Fibroblast of lung (primary cell): Measurements from ENCODE around the gene PIP5K1C. TPM values are rescaled to one million over a fixed set of nuclear protein-coding genes. Genes with fewer than 3 reads are reported as not detected.
"Not testable (repeated sequence)": the region's sequence is repeated elsewhere in the genome, so short reads cannot be mapped to it uniquely, and the experiment has no call there.

Source experiments
- DNase-seq, 2 donors: peaks; one replicate each; pipeline versions ENCODE4 v3.0.0 to v3.0.0-alpha.2; 2010; ENCODE audit warnings: low read depth in 2 of 2
- H2AFZ ChIP-seq: 2 replicates; pipeline ENCODE4 v1.5.1; 2012; ENCODE audit warnings: low read length, control low read depth, inconsistent platforms
- H3K27ac ChIP-seq: 2 replicates; pipeline ENCODE4 v1.5.1; 2011; ENCODE audit warnings: low read length, control low read depth; ENCODE audit not compliant: insufficient read depth
- H3K27me3 ChIP-seq: 2 replicates; pipeline ENCODE4 v1.5.1; 2011; ENCODE audit warnings: mild to moderate bottlenecking, low read length; ENCODE audit not compliant: control insufficient read depth, insufficient read depth
- H3K36me3 ChIP-seq: 2 replicates; pipeline ENCODE4 v1.5.1; 2011; ENCODE audit warnings: low read length; ENCODE audit not compliant: control insufficient read depth, insufficient read depth
- H3K4me1 ChIP-seq: 2 replicates; pipeline ENCODE4 v1.5.1; 2011; ENCODE audit warnings: low read length; ENCODE audit not compliant: control insufficient read depth, insufficient read depth; ENCODE audit errors: extremely low read depth
- H3K4me2 ChIP-seq: 2 replicates; pipeline ENCODE4 v1.5.1; 2011; ENCODE audit warnings: low read length, control low read depth; ENCODE audit not compliant: insufficient read depth; ENCODE audit errors: extremely low read depth
- H3K4me3 ChIP-seq, 4 experiments: fragments of 200-600 bp in 1 of 4; sonication (generic) in 1 of 4; replicated peaks in 1 of 4; 2 replicates each; pipeline ENCODE4 v1.5.1; 2011 to 2016; ENCODE audit warnings: low read length in 4 of 4, low read depth in 3 of 4, mild to moderate bottlenecking in 3 of 4, control low read depth in 2 of 4, inconsistent platforms in 1 of 4, mixed read lengths in 1 of 4; ENCODE audit not compliant: insufficient read depth in 1 of 4; ENCODE audit errors: control extremely low read depth in 1 of 4
- H3K79me2 ChIP-seq: 2 replicates; pipeline ENCODE4 v1.5.1; 2012; ENCODE audit warnings: mild to moderate bottlenecking, low read length, inconsistent platforms; ENCODE audit not compliant: control insufficient read depth, insufficient read depth
- H3K9ac ChIP-seq: 2 replicates; pipeline ENCODE4 v1.5.1; 2011; ENCODE audit warnings: mild to moderate bottlenecking, low read length, control low read depth; ENCODE audit not compliant: insufficient read depth
- H3K9me3 ChIP-seq: 2 replicates; pipeline ENCODE4 v1.5.1; 2012; ENCODE audit warnings: low read depth, low read length; ENCODE audit not compliant: control insufficient read depth, insufficient read depth
- H4K20me1 ChIP-seq: 2 replicates; pipeline ENCODE4 v1.5.1; 2011; ENCODE audit warnings: low read length; ENCODE audit not compliant: control insufficient read depth, insufficient read depth; ENCODE audit errors: extremely low read depth
- EZH2 ChIP-seq: IDR thresholded peaks from 2 replicates; pipeline ENCODE4 v1.5.1; 2012; ENCODE audit warnings: low read length, control low read depth, mild to moderate bottlenecking; ENCODE audit errors: missing control alignments
- polyA plus RNA-seq, 2 donors: library from polyadenylated mRNA; depleted of rRNA in 1 of 2; stranded (reverse) in 1 of 2; unstranded in 1 of 2; fragments of >200 nt; gene quantifications; 2 replicates each; pipeline ENCODE4 v1.2.1, GENCODE V29; 2011 to 2012; ENCODE audit warnings: missing spikeins in 1 of 2
- total RNA-seq: library from RNA; depleted of rRNA; stranded (reverse); fragments of >200 nt; gene quantifications from 2 replicates; pipeline ENCODE4 v1.2.1, GENCODE V29; 2014
- TF ChIP-seq, protein P1 (sequence below), 2 donors: IDR thresholded peaks in 1 of 2; conservative IDR thresholded peaks in 1 of 2; 1 replicate in 1 of 2; 2 replicates in 1 of 2; pipeline ENCODE4 v1.5.1; 2011 to 2012; ENCODE audit warnings: low read length in 2 of 2, control low read depth in 1 of 2, inconsistent platforms in 1 of 2, low read depth in 1 of 2, mild to moderate bottlenecking in 1 of 2

The PIP5K1C gene
- total and polyA plus RNA-seq, 2 donors (not counting 1 experiment from before 2014, with no cell fraction given), result 8.7 to 16.7 TPM

DNA sequence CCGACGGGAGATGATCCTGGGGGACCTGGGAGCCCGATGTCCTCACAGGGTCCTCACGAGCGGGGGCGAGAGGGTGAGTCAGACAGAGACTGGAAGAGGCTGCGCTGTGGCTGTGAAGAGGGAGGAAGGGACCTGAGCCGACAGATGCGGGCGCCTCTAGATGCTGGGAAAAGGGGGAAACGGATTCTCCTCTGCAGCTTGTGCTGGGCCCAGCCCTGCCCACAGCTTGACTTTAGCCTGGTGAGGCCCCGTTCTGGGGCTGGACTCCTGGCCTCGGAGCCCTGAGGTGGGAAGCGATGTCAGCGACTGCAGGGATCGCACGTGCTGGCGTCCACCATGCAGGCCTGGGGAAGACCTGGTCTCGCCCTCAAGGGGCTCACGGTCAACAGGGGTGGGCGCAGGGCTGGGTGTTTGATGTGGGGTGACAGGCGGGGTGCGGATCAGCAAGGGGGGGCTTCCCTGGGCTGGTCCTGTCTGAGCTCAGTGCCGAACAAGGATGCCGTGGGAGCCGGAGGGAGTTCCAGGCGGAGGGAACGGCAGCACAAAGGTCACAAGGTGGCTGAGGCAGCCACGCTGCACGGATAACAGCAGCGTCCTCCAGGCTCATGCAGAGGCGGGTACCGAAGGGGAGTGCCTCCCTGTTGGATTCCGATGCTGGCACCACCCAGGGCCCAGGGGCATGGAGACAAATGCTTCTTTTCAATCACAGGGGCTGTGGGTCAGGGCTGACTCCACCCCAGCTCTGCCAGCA lies 31.8 kb downstream of the PIP5K1C start:
- Histone ChIP-seq H3K9me3 (no peaks in the 10 kb centered on the region), H3K36me3 (peaks cover 11% of the 10 kb centered on the region), H3K9ac (no peak overlapping the region), H3K4me1 (peaks cover 23% of the 10 kb centered on the region), H3K4me2 (no peak overlapping the region), H3K27me3 (no peaks in the 10 kb centered on the region), H3K4me3 (no peak overlapping the region), H3K79me2 (no peaks in the 10 kb centered on the region), H3K27ac (no peak overlapping the region), H2AFZ (no peak overlapping the region), H4K20me1 (no peaks in the 10 kb centered on the region)
- no peak for TF ChIP-seq EZH2
- TF ChIP-seq, protein P1, sequence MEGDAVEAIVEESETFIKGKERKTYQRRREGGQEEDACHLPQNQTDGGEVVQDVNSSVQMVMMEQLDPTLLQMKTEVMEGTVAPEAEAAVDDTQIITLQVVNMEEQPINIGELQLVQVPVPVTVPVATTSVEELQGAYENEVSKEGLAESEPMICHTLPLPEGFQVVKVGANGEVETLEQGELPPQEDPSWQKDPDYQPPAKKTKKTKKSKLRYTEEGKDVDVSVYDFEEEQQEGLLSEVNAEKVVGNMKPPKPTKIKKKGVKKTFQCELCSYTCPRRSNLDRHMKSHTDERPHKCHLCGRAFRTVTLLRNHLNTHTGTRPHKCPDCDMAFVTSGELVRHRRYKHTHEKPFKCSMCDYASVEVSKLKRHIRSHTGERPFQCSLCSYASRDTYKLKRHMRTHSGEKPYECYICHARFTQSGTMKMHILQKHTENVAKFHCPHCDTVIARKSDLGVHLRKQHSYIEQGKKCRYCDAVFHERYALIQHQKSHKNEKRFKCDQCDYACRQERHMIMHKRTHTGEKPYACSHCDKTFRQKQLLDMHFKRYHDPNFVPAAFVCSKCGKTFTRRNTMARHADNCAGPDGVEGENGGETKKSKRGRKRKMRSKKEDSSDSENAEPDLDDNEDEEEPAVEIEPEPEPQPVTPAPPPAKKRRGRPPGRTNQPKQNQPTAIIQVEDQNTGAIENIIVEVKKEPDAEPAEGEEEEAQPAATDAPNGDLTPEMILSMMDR (conservative IDR thresholded peaks at IDR 0.05 in 1 of 2, IDR thresholded peaks at IDR 0.05 in 1 of 2; ENCODE audit: low read depth in 1 of 2, low read length in 2 of 2), result no peak
- DNase-seq, result peak in 1 of 2 donors; percentile 51

DNA sequence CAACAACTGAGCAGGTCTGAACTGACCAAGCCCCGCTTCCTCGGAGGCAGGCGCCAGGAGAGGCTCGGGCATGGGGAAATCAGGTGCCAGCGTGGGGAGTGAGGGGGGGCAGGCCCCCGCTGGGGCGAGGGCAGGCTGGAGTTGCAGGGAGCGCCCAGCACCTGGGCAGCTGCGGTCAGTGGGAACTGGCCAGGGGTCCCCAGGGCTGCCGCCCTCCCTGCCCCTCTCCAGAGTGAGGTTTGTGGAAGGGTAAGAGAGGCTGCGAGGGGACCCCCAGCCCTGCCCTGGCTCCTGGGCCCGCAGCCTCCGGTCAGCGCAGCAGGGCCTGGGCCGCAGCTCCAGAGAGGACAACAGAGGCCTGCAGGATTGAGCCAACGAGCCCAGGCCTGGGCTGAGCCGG lies 32.5 kb downstream of the PIP5K1C start:
- Histone ChIP-seq H3K4me2 (no peak overlapping the region), H3K27ac (no peak overlapping the region), H3K9me3 (no peaks in the 10 kb centered on the region), H3K79me2 (no peaks in the 10 kb centered on the region), H3K27me3 (no peaks in the 10 kb centered on the region), H2AFZ (no peak overlapping the region), H3K4me1 (peaks cover 23% of the 10 kb centered on the region), H3K36me3 (peaks cover 12% of the 10 kb centered on the region), H3K4me3 (no peak overlapping the region), H3K9ac (no peak overlapping the region), H4K20me1 (no peaks in the 10 kb centered on the region)
- no peak for TF ChIP-seq EZH2
- TF ChIP-seq, protein P1 (conservative IDR thresholded peaks at IDR 0.05 in 1 of 2, IDR thresholded peaks at IDR 0.05 in 1 of 2; ENCODE audit: low read depth in 1 of 2, low read length in 2 of 2), result no peak
- DNase-seq, result no peak

DNA sequence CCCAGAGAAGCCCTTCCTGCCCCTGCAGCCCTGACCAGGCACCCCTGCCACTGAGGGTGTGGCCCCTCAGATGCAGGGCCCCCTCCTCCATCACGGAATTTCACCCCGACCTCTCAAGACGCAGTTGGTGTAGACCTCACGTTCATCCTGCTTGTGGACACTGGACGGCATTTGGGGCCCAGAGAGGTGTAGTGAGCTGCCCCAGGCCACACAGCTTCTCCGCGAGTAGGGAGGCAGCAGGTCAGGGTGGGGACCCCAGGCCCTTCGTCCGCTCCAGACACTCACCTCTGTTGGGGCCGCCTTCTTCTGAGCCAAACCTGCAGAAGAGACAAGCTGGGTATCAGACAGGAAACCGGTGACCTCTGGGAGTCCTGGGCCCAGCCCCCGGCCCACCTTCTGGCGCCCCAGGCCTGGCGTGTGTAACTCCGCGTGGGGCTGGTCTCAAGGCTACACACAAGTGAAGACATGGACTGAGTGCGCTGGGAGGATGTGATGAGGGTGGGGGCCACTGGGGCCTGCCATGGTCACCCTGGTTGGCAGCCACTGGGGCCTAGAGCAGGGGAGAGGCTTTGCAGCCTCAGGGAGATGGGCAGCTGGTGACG lies 33.1 kb downstream of the PIP5K1C start:
- H3K36me3 ChIP-seq, result peaks cover 12% of the 10 kb centered on the region
- H3K9me3 ChIP-seq, result no peaks in the 10 kb centered on the region
- H3K4me1 ChIP-seq, result peaks cover 21% of the 10 kb centered on the region
- H3K4me2 ChIP-seq, result no peak overlapping the region
- H3K4me3 ChIP-seq, result no peak overlapping the region
- DNase-seq, result no peak
- H3K27me3 ChIP-seq, result no peaks in the 10 kb centered on the region
- H3K27ac ChIP-seq, result no peak overlapping the region
- no peak overlapping the region for H2AFZ ChIP-seq
- no peaks in the 10 kb centered on the region for H3K79me2 ChIP-seq
- no peak for TF ChIP-seq EZH2
- TF ChIP-seq, protein P1 (conservative IDR thresholded peaks at IDR 0.05 in 1 of 2, IDR thresholded peaks at IDR 0.05 in 1 of 2; ENCODE audit: low read depth in 1 of 2, low read length in 2 of 2), result no peak
- H3K9ac ChIP-seq, result no peak overlapping the region
- H4K20me1 ChIP-seq, result no peaks in the 10 kb centered on the region

DNA sequence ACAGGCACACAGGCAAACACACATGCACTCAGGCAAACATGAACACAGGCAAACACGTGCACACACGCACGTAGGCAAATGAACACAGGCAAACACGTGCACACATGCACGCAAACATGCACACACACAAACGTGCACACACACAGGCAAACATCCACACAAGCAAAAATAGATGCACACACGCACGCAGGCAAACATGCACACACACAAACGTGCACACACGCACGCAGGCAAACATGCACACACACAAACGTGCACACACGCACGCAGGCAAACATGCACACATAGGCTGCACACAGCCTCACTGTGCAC lies 33.8 kb downstream of the PIP5K1C start:
- not testable (repeated sequence) for H2AFZ ChIP-seq, H4K20me1 ChIP-seq, H3K79me2 ChIP-seq, DNase-seq, H3K9ac ChIP-seq, H3K27me3 ChIP-seq, H3K4me3 ChIP-seq, H3K27ac ChIP-seq, H3K9me3 ChIP-seq, H3K4me2 ChIP-seq
- Histone ChIP-seq H3K36me3 (peaks cover 15% of the 10 kb centered on the region), H3K4me1 (peaks cover 14% of the 10 kb centered on the region)
